ENCODE data around the gene TDRD3. TPM values are rescaled to one million over a fixed set of nuclear protein-coding genes. Genes with fewer than 3 reads are reported as not detected.
"Not testable (repeated sequence)": the region's sequence is repeated elsewhere in the genome, so short reads cannot be mapped to it uniquely, and the experiment has no call there.

TDRD3 gene
- total RNA-seq, 1 donor from 2014 or later = 61.6 TPM

DNA sequence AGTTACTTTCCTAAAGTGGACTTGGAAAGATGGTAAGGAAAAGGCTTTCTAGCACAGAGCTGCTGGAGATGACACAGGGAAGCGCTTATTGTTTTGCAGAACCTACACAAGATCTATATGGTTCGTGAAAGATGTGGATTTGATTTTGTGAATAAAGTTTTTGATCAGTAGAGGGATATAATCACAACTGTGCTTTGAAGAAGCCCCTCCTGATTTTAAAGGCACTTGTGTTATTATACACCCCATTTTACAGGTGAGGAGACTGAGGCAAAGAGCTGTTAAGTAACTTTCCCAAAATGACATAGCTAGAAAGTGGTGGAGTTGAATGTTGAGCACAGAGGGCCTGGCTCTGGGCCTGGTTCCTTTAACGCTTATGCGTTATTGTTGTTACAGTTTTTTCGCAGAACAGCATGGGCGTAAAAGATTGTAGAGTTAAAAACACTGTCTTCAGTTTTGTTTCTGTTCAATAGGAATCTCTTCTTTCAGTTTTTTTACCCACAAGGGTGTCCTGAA is 1.4 kb downstream of the TDRD3 start:
- Histone ChIP-seq H3K36me3 (ENCODE audit: control insufficient read depth in 3 of 3, insufficient read depth in 3 of 3, low read length in 3 of 3) (no peaks in the 10 kb centered on the region), H3K9me3 (ENCODE audit: control insufficient read depth in 3 of 3, low read length in 3 of 3) (no peaks in the 10 kb centered on the region), H3K9ac (ENCODE audit: low read depth in 1 of 3, low read length in 3 of 3) (peak overlapping the region; percentile 79 to 92 (median 88)), H3K27ac (ENCODE audit: low read depth, low read length) (peak overlapping the region; percentile 81), H3K27me3 (ENCODE audit: control insufficient read depth in 3 of 3, insufficient read depth in 3 of 3, low read length in 3 of 3) (no peaks in the 10 kb centered on the region), H3K4me1 (ENCODE audit: control insufficient read depth in 3 of 3, insufficient read depth in 3 of 3, low read length in 3 of 3) (peaks cover 17 to 26% (median 23%) of the 10 kb centered on the region in 3 donors), H3K4me3 (ENCODE audit: low read length in 3 of 3) (peak overlapping the region; percentile 74 to 94 (median 87))

DNA sequence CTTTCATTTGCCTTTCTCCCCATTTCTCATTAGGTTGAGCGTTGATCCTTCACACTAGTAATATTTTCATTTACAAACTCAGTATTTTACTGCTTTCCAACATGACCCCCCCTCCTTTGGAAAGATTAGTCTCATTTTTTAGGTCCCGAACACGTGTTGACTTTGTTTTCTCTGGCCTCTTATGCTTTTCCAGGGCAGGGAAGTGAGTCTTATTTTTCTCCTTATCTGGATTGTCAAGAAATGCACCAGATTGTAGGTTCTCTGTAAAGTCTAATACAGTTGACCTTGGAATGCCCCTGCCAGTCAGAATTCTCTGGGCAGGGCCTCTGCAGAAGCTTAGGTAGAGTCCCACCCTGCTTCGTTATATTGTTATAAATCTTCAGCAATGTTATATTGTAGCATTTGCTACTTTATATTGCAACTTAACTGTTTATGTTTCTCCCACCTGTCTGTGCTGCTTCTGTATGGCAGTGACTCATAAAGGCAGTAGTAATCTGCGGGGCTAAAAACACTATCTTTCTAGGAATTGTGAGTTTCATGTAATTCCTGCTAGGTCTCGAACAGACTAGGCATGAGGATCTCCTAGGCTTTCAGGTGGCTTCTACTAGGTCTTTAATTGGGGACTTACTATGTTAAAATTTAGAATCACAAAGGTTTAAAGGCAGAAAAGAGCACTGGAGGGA is 2.0 kb downstream of the TDRD3 start:
- H3K27me3 ChIP-seq (ENCODE audit: control insufficient read depth in 3 of 3, insufficient read depth in 3 of 3, low read length in 3 of 3) = no peaks in the 10 kb centered on the region
- H3K36me3 ChIP-seq (ENCODE audit: control insufficient read depth in 3 of 3, insufficient read depth in 3 of 3, low read length in 3 of 3) = no peaks in the 10 kb centered on the region
- peak overlapping the region; percentile 17 to 79 (median 57) for H3K9ac ChIP-seq (ENCODE audit: low read depth in 1 of 3, low read length in 3 of 3)
- peak overlapping the region; percentile 81 for H3K27ac ChIP-seq (ENCODE audit: low read depth, low read length)
- H3K9me3 ChIP-seq (ENCODE audit: control insufficient read depth in 3 of 3, low read length in 3 of 3) = no peaks in the 10 kb centered on the region
- peaks cover 18 to 26% (median 25%) of the 10 kb centered on the region in 3 donors for H3K4me1 ChIP-seq (ENCODE audit: control insufficient read depth in 3 of 3, insufficient read depth in 3 of 3, low read length in 3 of 3)
- peak overlapping the region in 1 of 3 donors; percentile 94 for H3K4me3 ChIP-seq (ENCODE audit: low read length in 3 of 3)

GRCh38 chr13:60402022-60402421 is 5.0 kb downstream of the TDRD3 start:
- Histone ChIP-seq H3K27me3 (ENCODE audit: control insufficient read depth in 3 of 3, insufficient read depth in 3 of 3, low read length in 3 of 3) (no peaks in the 10 kb centered on the region), H3K9me3 (ENCODE audit: control insufficient read depth in 3 of 3, low read length in 3 of 3) (no peaks in the 10 kb centered on the region), H3K9ac (ENCODE audit: low read depth in 1 of 3, low read length in 3 of 3) (no peak overlapping the region), H3K36me3 (ENCODE audit: control insufficient read depth in 3 of 3, insufficient read depth in 3 of 3, low read length in 3 of 3) (no peaks in the 10 kb centered on the region), H3K4me3 (ENCODE audit: low read length in 3 of 3) (no peak overlapping the region), H3K27ac (ENCODE audit: low read depth, low read length) (no peak overlapping the region), H3K4me1 (ENCODE audit: control insufficient read depth in 3 of 3, insufficient read depth in 3 of 3, low read length in 3 of 3) (peaks cover 18 to 26% (median 25%) of the 10 kb centered on the region in 3 donors)

DNA sequence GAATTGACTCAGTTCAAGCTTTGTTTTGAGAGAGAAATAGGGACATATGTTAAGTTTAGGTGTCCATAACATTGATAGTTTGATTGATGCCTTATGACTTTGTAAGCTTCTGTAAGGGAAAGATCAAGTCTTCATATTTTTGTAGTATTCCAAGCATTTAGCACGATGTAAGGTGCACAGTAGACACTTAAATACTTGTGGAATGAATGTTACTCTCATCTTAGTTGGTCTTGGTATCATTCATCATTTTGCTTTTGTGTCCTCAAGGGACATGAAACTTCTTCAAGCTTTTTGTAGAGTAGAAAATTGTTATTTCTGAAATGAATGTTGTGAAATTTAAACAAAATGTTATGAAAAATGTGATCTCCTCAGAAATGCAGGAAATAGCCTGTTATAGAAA is 10.1 kb downstream of the TDRD3 start:
- Histone ChIP-seq H3K4me1 (ENCODE audit: control insufficient read depth in 3 of 3, insufficient read depth in 3 of 3, low read length in 3 of 3) (peaks cover 6 to 20% (median 7%) of the 10 kb centered on the region in 3 donors), H3K4me3 (ENCODE audit: low read length in 3 of 3) (no peak overlapping the region), H3K9me3 (ENCODE audit: control insufficient read depth in 3 of 3, low read length in 3 of 3) (no peaks in the 10 kb centered on the region), H3K27me3 (ENCODE audit: control insufficient read depth in 3 of 3, insufficient read depth in 3 of 3, low read length in 3 of 3) (no peaks in the 10 kb centered on the region), H3K27ac (ENCODE audit: low read depth, low read length) (no peak overlapping the region), H3K36me3 (ENCODE audit: control insufficient read depth in 3 of 3, insufficient read depth in 3 of 3, low read length in 3 of 3) (no peaks in the 10 kb centered on the region), H3K9ac (ENCODE audit: low read depth in 1 of 3, low read length in 3 of 3) (no peak overlapping the region)

DNA sequence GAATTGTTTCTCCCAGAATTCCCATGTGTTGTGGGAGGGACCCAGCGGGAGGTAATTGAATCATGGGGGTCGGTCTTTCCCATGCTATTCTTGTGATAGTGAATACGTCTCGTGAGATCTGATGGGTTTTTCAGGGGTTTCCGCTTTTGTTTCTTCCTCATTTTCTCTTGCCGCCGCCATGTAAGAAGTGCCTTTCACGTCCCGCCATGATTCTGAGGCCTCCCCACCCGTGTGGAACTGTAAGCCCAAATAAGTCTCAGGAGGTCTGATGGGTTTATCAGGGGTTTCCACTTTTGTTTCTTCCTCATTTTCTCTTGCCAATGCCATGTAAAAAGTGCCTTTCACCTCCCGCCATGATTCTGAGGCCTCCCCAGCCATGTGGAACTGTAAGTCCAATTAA is 10.8 kb downstream of the TDRD3 start:
- not testable (repeated sequence) for H3K27ac ChIP-seq (ENCODE audit: low read depth, low read length); H3K27me3 ChIP-seq (ENCODE audit: control insufficient read depth in 3 of 3, insufficient read depth in 3 of 3, low read length in 3 of 3); H3K9ac ChIP-seq (ENCODE audit: low read depth in 1 of 3, low read length in 3 of 3)

GRCh38 chr13:60409574-60410292 is 12.7 kb downstream of the TDRD3 start:
- H3K9ac ChIP-seq (ENCODE audit: low read depth in 1 of 3, low read length in 3 of 3); H3K27me3 ChIP-seq (ENCODE audit: control insufficient read depth in 3 of 3, insufficient read depth in 3 of 3, low read length in 3 of 3); H3K9me3 ChIP-seq (ENCODE audit: control insufficient read depth in 3 of 3, low read length in 3 of 3); H3K4me3 ChIP-seq (ENCODE audit: low read length in 3 of 3); H3K27ac ChIP-seq (ENCODE audit: low read depth, low read length); H3K36me3 ChIP-seq (ENCODE audit: control insufficient read depth in 3 of 3, insufficient read depth in 3 of 3, low read length in 3 of 3): not testable (repeated sequence)
- H3K4me1 ChIP-seq (ENCODE audit: control insufficient read depth in 3 of 3, insufficient read depth in 3 of 3, low read length in 3 of 3) = peaks cover 3 to 17% (median 5%) of the 10 kb centered on the region in 3 donors

More for the DNA sequence above, 10.8 kb downstream of the TDRD3 start:
- H3K4me3 ChIP-seq (ENCODE audit: low read length in 3 of 3); H3K36me3 ChIP-seq (ENCODE audit: control insufficient read depth in 3 of 3, insufficient read depth in 3 of 3, low read length in 3 of 3); H3K9me3 ChIP-seq (ENCODE audit: control insufficient read depth in 3 of 3, low read length in 3 of 3): not testable (repeated sequence)
- peaks cover 3 to 20% (median 7%) of the 10 kb centered on the region in 3 donors for H3K4me1 ChIP-seq (ENCODE audit: control insufficient read depth in 3 of 3, insufficient read depth in 3 of 3, low read length in 3 of 3)

DNA sequence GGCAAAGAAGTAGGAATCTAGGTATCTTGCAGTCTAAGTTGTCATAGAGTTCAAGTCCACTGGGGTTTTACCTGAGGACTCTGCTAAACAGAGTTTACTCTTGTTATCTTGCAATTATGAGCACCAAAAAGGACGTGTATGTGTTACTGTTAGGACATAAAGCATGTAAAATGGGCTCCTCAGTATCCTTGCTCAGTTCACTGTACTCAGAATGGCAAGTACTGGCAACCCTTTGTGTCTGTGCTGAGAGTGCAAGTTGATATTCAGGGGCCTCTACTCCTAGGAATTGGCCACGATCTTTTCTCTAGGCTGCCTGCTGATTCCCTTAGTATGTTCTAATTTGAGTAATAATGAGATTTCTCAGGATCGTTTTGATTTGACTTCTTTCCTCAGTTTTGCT is 13.3 kb downstream of the TDRD3 start:
- H3K4me3 ChIP-seq (ENCODE audit: low read length in 3 of 3) = no peak overlapping the region
- peaks cover 3 to 17% (median 5%) of the 10 kb centered on the region in 3 donors for H3K4me1 ChIP-seq (ENCODE audit: control insufficient read depth in 3 of 3, insufficient read depth in 3 of 3, low read length in 3 of 3)
- no peaks in the 10 kb centered on the region for H3K36me3 ChIP-seq (ENCODE audit: control insufficient read depth in 3 of 3, insufficient read depth in 3 of 3, low read length in 3 of 3)
- no peaks in the 10 kb centered on the region for H3K27me3 ChIP-seq (ENCODE audit: control insufficient read depth in 3 of 3, insufficient read depth in 3 of 3, low read length in 3 of 3)
- H3K9ac ChIP-seq (ENCODE audit: low read depth in 1 of 3, low read length in 3 of 3) = no peak overlapping the region
- no peaks in the 10 kb centered on the region for H3K9me3 ChIP-seq (ENCODE audit: control insufficient read depth in 3 of 3, low read length in 3 of 3)
- no peak overlapping the region for H3K27ac ChIP-seq (ENCODE audit: low read depth, low read length)

DNA sequence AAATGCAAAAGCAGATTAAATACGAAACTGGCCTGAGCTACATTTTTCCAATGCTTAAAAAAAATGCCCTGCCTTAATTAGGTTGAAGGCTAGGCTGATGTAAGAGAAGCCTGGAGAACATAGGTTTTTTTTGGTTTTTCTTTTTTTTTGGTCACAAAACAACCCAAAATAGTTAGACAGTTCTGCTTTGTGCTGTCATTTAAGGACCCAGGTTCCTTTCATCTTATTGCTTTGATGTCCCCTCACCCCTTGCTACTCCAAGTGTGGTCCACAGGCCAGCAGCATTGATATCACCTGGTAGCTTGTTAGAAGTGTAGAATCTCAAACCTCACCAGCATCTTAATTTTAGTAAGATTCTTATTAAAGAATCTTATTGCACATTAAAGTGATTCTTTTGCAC is 14.4 kb downstream of the TDRD3 start:
- Histone ChIP-seq H3K27me3 (ENCODE audit: control insufficient read depth in 3 of 3, insufficient read depth in 3 of 3, low read length in 3 of 3) (no peaks in the 10 kb centered on the region), H3K4me3 (ENCODE audit: low read length in 3 of 3) (no peak overlapping the region), H3K36me3 (ENCODE audit: control insufficient read depth in 3 of 3, insufficient read depth in 3 of 3, low read length in 3 of 3) (no peaks in the 10 kb centered on the region), H3K9me3 (ENCODE audit: control insufficient read depth in 3 of 3, low read length in 3 of 3) (no peaks in the 10 kb centered on the region), H3K4me1 (ENCODE audit: control insufficient read depth in 3 of 3, insufficient read depth in 3 of 3, low read length in 3 of 3) (peaks cover 3 to 17% (median 5%) of the 10 kb centered on the region in 3 donors), H3K9ac (ENCODE audit: low read depth in 1 of 3, low read length in 3 of 3) (no peak overlapping the region), H3K27ac (ENCODE audit: low read depth, low read length) (no peak overlapping the region)

GRCh38 chr13:60411983-60412382 is 15.0 kb downstream of the TDRD3 start:
- H3K9ac ChIP-seq (ENCODE audit: low read depth in 1 of 3, low read length in 3 of 3) = no peak overlapping the region
- no peak overlapping the region for H3K4me3 ChIP-seq (ENCODE audit: low read length in 3 of 3)
- no peaks in the 10 kb centered on the region for H3K9me3 ChIP-seq (ENCODE audit: control insufficient read depth in 3 of 3, low read length in 3 of 3)
- no peaks in the 10 kb centered on the region for H3K27me3 ChIP-seq (ENCODE audit: control insufficient read depth in 3 of 3, insufficient read depth in 3 of 3, low read length in 3 of 3)
- H3K4me1 ChIP-seq (ENCODE audit: control insufficient read depth in 3 of 3, insufficient read depth in 3 of 3, low read length in 3 of 3) = peaks cover 3 to 17% (median 5%) of the 10 kb centered on the region in 3 donors
- H3K27ac ChIP-seq (ENCODE audit: low read depth, low read length) = no peak overlapping the region
- no peaks in the 10 kb centered on the region for H3K36me3 ChIP-seq (ENCODE audit: control insufficient read depth in 3 of 3, insufficient read depth in 3 of 3, low read length in 3 of 3)

All from skeletal muscle tissue (tissue), 4 donors.